Prostate gland (tissue), 2 donors: ENCODE results near the gene ZC3H15. TPM values are rescaled to one million over a fixed set of nuclear protein-coding genes. Genes with fewer than 3 reads are reported as not detected.

Experiments used
- DNase-seq: peaks from one replicate; pipeline ENCODE4 v3.0.0-alpha.2; 2019; ENCODE audit warnings: low spot score
- H3K27ac ChIP-seq, 2 donors: fragments of 200-600 bp; sonication (generic); 2 replicates each; pipeline ENCODE4 v1.5.1; 2017 to 2019
- H3K27me3 ChIP-seq: fragments of 200-600 bp; sonication (generic); replicated peaks from 2 replicates; pipeline ENCODE4 v1.5.1; 2019; ENCODE audit not compliant: insufficient read depth
- H3K36me3 ChIP-seq, 2 donors: fragments of 200-600 bp; sonication (generic); 1 replicate in 1 of 2; 2 replicates in 1 of 2; pipeline versions ENCODE4 v1.5.1 to v1.8.1; 2017 to 2019
- H3K4me1 ChIP-seq: fragments of 200-600 bp; sonication (generic); replicated peaks from 2 replicates; pipeline ENCODE4 v1.5.1; 2019
- H3K4me3 ChIP-seq, 2 donors: fragments of 200-600 bp; sonication (generic); 2 replicates each; pipeline ENCODE4 v1.5.1; 2017 to 2019
- H3K9me3 ChIP-seq: fragments of 200-600 bp; sonication (generic); 2 replicates; pipeline ENCODE4 v1.5.1; 2017
- CTCF ChIP-seq, 4 experiments: fragments of 200-600 bp in 2 of 4; fragments of 450-650 bp in 2 of 4; sonication (generic) in 2 of 4; IDR thresholded peaks; 1 replicate in 3 of 4; 2 replicates in 1 of 4; pipeline ENCODE4 v1.5.1; 2016 to 2019; ENCODE audit warnings: antibody characterized with exemption in 4 of 4, mild to moderate bottlenecking in 2 of 4, moderate library complexity in 2 of 4
- POLR2A ChIP-seq: fragments of 450-650 bp; IDR thresholded peaks from one replicate; pipeline ENCODE4 v1.6.1; 2016; ENCODE audit warnings: antibody characterized with exemption, mild to moderate bottlenecking
- POLR2AphosphoS5 ChIP-seq: sonication (generic); formaldehyde crosslinking; IDR thresholded peaks from one replicate; pipeline ENCODE4 v1.6.1; 2017; ENCODE audit warnings: antibody characterized with exemption
- WGBS: methylation state at CpG from one replicate; pipeline ENCODE4 v1.1.5; 2018; 5-methylcytosine and 5-hydroxymethylcytosine counted together
- intact Hi-C: fragments of 100-400 bp; cut with DNase I; formaldehyde crosslinking; loops from one replicate; pipeline ENCODE4 v1.14.2; 2022
- total RNA-seq, 2 donors: library from RNA; depleted of rRNA; stranded (reverse); fragments of >200 nt; gene quantifications; one replicate each; pipeline ENCODE4 v1.1.0, GENCODE V29; 2016

The ZC3H15 gene
- total RNA-seq, 2 donors from 2014 or later, result 44.6 to 45.3 TPM

GRCh38 chr2:186533717-186534116 lies 47.7 kb downstream of the ZC3H15 start:
- Histone ChIP-seq H3K27ac (no peak overlapping the region), H3K36me3 (no peaks in the 10 kb centered on the region), H3K9me3 (no peaks in the 10 kb centered on the region), H3K27me3 (no peaks in the 10 kb centered on the region), H3K4me1 (no peaks in the 10 kb centered on the region), H3K4me3 (no peak overlapping the region)
- TF ChIP-seq POLR2AphosphoS5 (no peak), CTCF (IDR thresholded peaks at IDR 0.05) (no peak), POLR2A (no peak)
- no peak for DNase-seq
- intact Hi-C loops, result no loop called here

GRCh38 chr2:186534406-186534805 lies 48.3 kb downstream of the ZC3H15 start:
- peaks cover 4% of the 10 kb centered on the region for H3K4me1 ChIP-seq
- no peaks in the 10 kb centered on the region for H3K9me3 ChIP-seq
- no peaks in the 10 kb centered on the region for H3K36me3 ChIP-seq
- DNase-seq, result no peak
- no peak overlapping the region for H3K4me3 ChIP-seq
- no peak overlapping the region for H3K27ac ChIP-seq
- no peak for TF ChIP-seq POLR2AphosphoS5
- TF ChIP-seq POLR2A, result no peak
- WGBS, result 73% methylated on average over 3 of the region's 3 CpGs
- intact Hi-C loops, result no loop called here
- no peaks in the 10 kb centered on the region for H3K27me3 ChIP-seq

GRCh38 chr2:186535861-186536260 lies 49.8 kb downstream of the ZC3H15 start:
- Histone ChIP-seq H3K4me1 (peaks cover 4% of the 10 kb centered on the region), H3K27me3 (no peaks in the 10 kb centered on the region), H3K36me3 (no peaks in the 10 kb centered on the region), H3K9me3 (no peaks in the 10 kb centered on the region), H3K4me3 (no peak overlapping the region), H3K27ac (no peak overlapping the region)
- DNase-seq, result no peak
- 89% methylated on average over 3 of the region's 3 CpGs for WGBS
- intact Hi-C loops, result no loop called here
- TF ChIP-seq POLR2AphosphoS5 (no peak), POLR2A (no peak), CTCF (IDR thresholded peaks at IDR 0.05) (no peak)

GRCh38 chr2:186537019-186537418 lies 51.0 kb downstream of the ZC3H15 start:
- H3K9me3 ChIP-seq, result no peaks in the 10 kb centered on the region
- whole genome bisulfite sequencing, result 95% methylated on average over 4 of the region's 4 CpGs
- intact Hi-C loops, result no loop called here
- TF ChIP-seq POLR2A, result no peak
- TF ChIP-seq CTCF (IDR thresholded peaks at IDR 0.05), result no peak
- TF ChIP-seq POLR2AphosphoS5, result no peak
- no peak for DNase-seq
- H3K27me3 ChIP-seq, result no peaks in the 10 kb centered on the region
- no peak overlapping the region for H3K4me3 ChIP-seq
- H3K27ac ChIP-seq, result no peak overlapping the region
- peaks cover 4% of the 10 kb centered on the region for H3K4me1 ChIP-seq
- no peaks in the 10 kb centered on the region for H3K36me3 ChIP-seq

- TF ChIP-seq CTCF (IDR thresholded peaks at IDR 0.05), result no peak
- TF ChIP-seq POLR2AphosphoS5, result no peak
- TF ChIP-seq POLR2A, result no peak
- Histone ChIP-seq H3K9me3 (no peaks in the 10 kb centered on the region), H3K27me3 (no peaks in the 10 kb centered on the region), H3K27ac (no peak overlapping the region), H3K36me3 (no peaks in the 10 kb centered on the region), H3K4me3 (no peak overlapping the region), H3K4me1 (peaks cover 4% of the 10 kb centered on the region)
- 82% methylated on average over 4 of the region's 4 CpGs for WGBS
- intact Hi-C loops, result no loop called here
- no peak for DNase-seq
These were observed 54.9 kb downstream of the ZC3H15 start for GRCh38 chr2:186540941-186541340.
